Left colon (tissue), 2 donors: ENCODE results near the gene RBBP8. TPM values are rescaled to one million over a fixed set of nuclear protein-coding genes. Genes with fewer than 3 reads are reported as not detected.
"Not testable (repeated sequence)": the region's sequence is repeated elsewhere in the genome, so short reads cannot be mapped to it uniquely, and the experiment has no call there.

Experiments
- ATAC-seq: fragments of 200-7000 bp; cut with Tn5 transposase; one replicate; pipeline ENCODE4 v1.9.1; 2020; ENCODE audit warnings: mild to moderate bottlenecking, moderate library complexity
- DNase-seq, 2 donors: peaks; one replicate each; pipeline ENCODE4 v3.0.0-alpha.2; 2020
- intact Hi-C, 2 donors: fragments of 100-400 bp; cut with DNase I in 1 of 2; cut with micrococcal nuclease in 1 of 2; formaldehyde crosslinking; loops; one replicate each; pipeline versions ENCODE4 v1.11.2 to v1.14.0; 2022; cut with DNase I, micrococcal nuclease
- total RNA-seq, 2 donors: library from RNA; stranded (reverse); fragmentation: NEBNext Ultra II Directional; extraction: Animal tissue kit (Norgen Biotek cat#: 25700); gene quantifications; one replicate each; pipeline ENCODE4 v1.2.1, GENCODE V29; 2021
- donor health status: DM: no; HTN: no; CAD: no.
- donor health status: DM: yes; HTN: yes; CAD: no.

RBBP8 gene
- total RNA-seq, 2 donors from 2014 or later = 22.0 to 22.7 TPM

GRCh38 chr18:22934789-22935188 is 1.7 kb downstream of the RBBP8 start:
- intact Hi-C loops = loop anchor here in 1 of 2 donors (5.0 kb wide), 1 partner anchor 48 kb away; no protein-coding TSS in a partner anchor
- DNase-seq (no peak), ATAC-seq (no peak)

GRCh38 chr18:22935431-22935830 is 2.3 kb downstream of the RBBP8 start:
- ATAC-seq = no peak
- DNase-seq = no peak
- intact Hi-C loops = no loop called here

GRCh38 chr18:22936515-22936914 is 3.4 kb downstream of the RBBP8 start:
- ATAC-seq = no peak
- DNase-seq = no peak
- intact Hi-C loops = no loop called here

- intact Hi-C loops = no loop called here
- DNase-seq (no peak), ATAC-seq (no peak)
Measured at GRCh38 chr18:22939649-22940048, 6.5 kb downstream of the RBBP8 start.

- DNase-seq = no peak
- intact Hi-C loops = no loop called here
- ATAC-seq = no peak
Measured at GRCh38 chr18:22943847-22944246, 10.7 kb downstream of the RBBP8 start.

- intact Hi-C loops = no loop called here
- ATAC-seq (no peak), DNase-seq (no peak)
Measured at GRCh38 chr18:22946217-22946616, 13.1 kb downstream of the RBBP8 start.

GRCh38 chr18:22946846-22947245 is 13.7 kb downstream of the RBBP8 start:
- no peak for ATAC-seq
- no peak for DNase-seq
- intact Hi-C loops = no loop called here

- intact Hi-C loops = no loop called here
- DNase-seq = no peak
- ATAC-seq = no peak
Measured at GRCh38 chr18:22951823-22952222, 18.7 kb downstream of the RBBP8 start.

- intact Hi-C loops = no loop called here
- ATAC-seq = no peak
- no peak for DNase-seq
Measured at GRCh38 chr18:22952525-22952924, 19.4 kb downstream of the RBBP8 start.

- ATAC-seq = peak; percentile 67
- DNase-seq, intact Hi-C loops: not testable (repeated sequence)
Measured at GRCh38 chr18:22953982-22954381, 20.9 kb downstream of the RBBP8 start.

GRCh38 chr18:22956226-22956625 is 23.1 kb downstream of the RBBP8 start:
- no peak for ATAC-seq
- intact Hi-C loops = no loop called here
- no peak for DNase-seq

GRCh38 chr18:22961156-22961555 is 28.0 kb downstream of the RBBP8 start:
- DNase-seq (no peak), ATAC-seq (no peak)
- intact Hi-C loops = no loop called here

- DNase-seq = no peak
- ATAC-seq = no peak
- intact Hi-C loops = no loop called here
Measured at GRCh38 chr18:22962004-22962403, 28.9 kb downstream of the RBBP8 start.

GRCh38 chr18:22964116-22964515 is 31.0 kb downstream of the RBBP8 start:
- ATAC-seq = no peak
- DNase-seq = no peak
- intact Hi-C loops = no loop called here

- ATAC-seq (no peak), DNase-seq (no peak)
- intact Hi-C loops = no loop called here
Measured at GRCh38 chr18:22964722-22965121, 31.6 kb downstream of the RBBP8 start.

GRCh38 chr18:22971038-22971437 is 37.9 kb downstream of the RBBP8 start:
- ATAC-seq (no peak), DNase-seq (no peak)
- intact Hi-C loops = no loop called here

GRCh38 chr18:22974001-22974400 is 40.9 kb downstream of the RBBP8 start:
- intact Hi-C loops = no loop called here
- no peak for ATAC-seq
- DNase-seq = no peak

GRCh38 chr18:22974707-22975106 is 41.6 kb downstream of the RBBP8 start:
- intact Hi-C loops = no loop called here
- no peak for DNase-seq
- ATAC-seq = peak; percentile 92

- intact Hi-C loops = no loop called here
- DNase-seq = no peak
- peak; percentile 73 for ATAC-seq
Measured at GRCh38 chr18:22975508-22975907, 42.4 kb downstream of the RBBP8 start.

GRCh38 chr18:22977847-22978701 is 44.9 kb downstream of the RBBP8 start:
- ATAC-seq (no peak), DNase-seq (no peak)
- intact Hi-C loops = no loop called here

GRCh38 chr18:22980394-22980793 is 47.3 kb downstream of the RBBP8 start:
- ATAC-seq (peak; percentile 21), DNase-seq (no peak)
- intact Hi-C loops = loop anchor here (5.0 to 10.0 kb wide), 3 partner anchors 48 to 176 kb away; partner anchors contain the start of gene RBBP8 (in 1 of the 2)
